IMR-90 (cell line): ENCODE measurements around the gene AMPD3. TPM values are rescaled to one million over a fixed set of nuclear protein-coding genes. Genes with fewer than 3 reads are reported as not detected.

Experiments used
- ATAC-seq: fragments of 200-7000 bp; cut with Tn5 transposase; 2 replicates; pipeline ENCODE4 v1.9.1; 2020; ENCODE audit warnings: low read depth, mild to moderate bottlenecking, moderate library complexity
- BruUV-seq: library from RNA; stranded (reverse); fragments of 400-500 nt; replicated peaks from 2 replicates; lab custom pipeline; 2021; lab: Mats Ljungman, UMichigan
- CTCF ChIA-PET: fragments of 300-600 bp; formaldehyde crosslinking; extraction: SDS; loops from one replicate; lab custom pipeline; 2021; ENCODE audit warnings: antibody characterized with exemption; lab: Yijun Ruan, JAX
- POLR2A ChIA-PET: fragments of 300-600 bp; sonication (Branson Sonifier 250); formaldehyde crosslinking; loops from one replicate; lab custom pipeline; 2022; ENCODE audit warnings: antibody characterized with exemption; ENCODE audit not compliant: unreplicated experiment; lab: Charles Lee
- DNase-seq: peaks from one replicate; pipeline ENCODE4 v3.0.0; 2013
- H2AFZ ChIP-seq: replicated peaks from 2 replicates; pipeline ENCODE3; 2013; ENCODE audit warnings: low read length, mild to moderate bottlenecking; ENCODE audit not compliant: poor library complexity
- H2AK5ac ChIP-seq: 2 replicates; pipeline ENCODE4 v1.6.1; 2013; ENCODE audit warnings: low read depth, low read length, inconsistent platforms
- H2AK9ac ChIP-seq: replicated peaks from 2 replicates; pipeline ENCODE3; 2013; ENCODE audit warnings: mild to moderate bottlenecking, low read depth, low read length, moderate library complexity; ENCODE audit not compliant: poor library complexity
- H2BK120ac ChIP-seq: 2 replicates; pipeline ENCODE4 v1.6.1; 2013; ENCODE audit warnings: low read depth, low read length, inconsistent platforms
- H2BK15ac ChIP-seq: 3 replicates; pipeline ENCODE4 v1.6.1; 2013; ENCODE audit warnings: low read depth, low read length, inconsistent platforms
- H2BK20ac ChIP-seq: 2 replicates; pipeline ENCODE4 v1.6.1; 2013; ENCODE audit warnings: low read depth, mild to moderate bottlenecking, inconsistent platforms, low read length, moderate library complexity
- H2BK5ac ChIP-seq: 2 replicates; pipeline ENCODE4 v1.6.1; 2013; ENCODE audit warnings: mild to moderate bottlenecking, low read depth, low read length, inconsistent platforms; ENCODE audit not compliant: poor library complexity, severe bottlenecking
- H3K14ac ChIP-seq: replicated peaks from 2 replicates; pipeline ENCODE4 v1.6.1; 2013; ENCODE audit warnings: low read depth, low read length, inconsistent platforms
- H3K18ac ChIP-seq: 2 replicates; pipeline ENCODE4 v1.6.1; 2013; ENCODE audit warnings: low read depth, low read length, control low read depth
- H3K23ac ChIP-seq: 2 replicates; pipeline ENCODE4 v1.6.1; 2013; ENCODE audit warnings: low read depth, low read length, inconsistent platforms
- H3K27ac ChIP-seq: 2 replicates; pipeline ENCODE4 v1.5.1; 2013; ENCODE audit warnings: mild to moderate bottlenecking, control low read depth, low read length; ENCODE audit not compliant: insufficient read depth
- H3K27me3 ChIP-seq: 2 replicates; pipeline ENCODE4 v1.6.1; 2013; ENCODE audit warnings: low read length; ENCODE audit not compliant: control insufficient read depth, insufficient read depth
- H3K36me3 ChIP-seq: 2 replicates; pipeline ENCODE4 v1.6.1; 2013; ENCODE audit warnings: low read length, mixed read lengths; ENCODE audit not compliant: control insufficient read depth, insufficient read depth
- H3K4ac ChIP-seq: 2 replicates; pipeline ENCODE4 v1.6.1; 2013; ENCODE audit warnings: low read depth, low read length, inconsistent platforms
- H3K4me1 ChIP-seq: 2 replicates; pipeline ENCODE4 v1.6.1; 2013; ENCODE audit warnings: low read length, mixed read lengths; ENCODE audit not compliant: control insufficient read depth, insufficient read depth
- H3K4me2 ChIP-seq: 2 replicates; pipeline ENCODE4 v1.6.1; 2013; ENCODE audit warnings: low read depth, mild to moderate bottlenecking, control low read depth, low read length, moderate library complexity
- H3K4me3 ChIP-seq: 2 replicates; pipeline ENCODE4 v1.5.1; 2013; ENCODE audit warnings: low read depth, mild to moderate bottlenecking, control low read depth, low read length, moderate library complexity; ENCODE audit not compliant: insufficient read depth
- H3K56ac ChIP-seq: 2 replicates; pipeline ENCODE4 v1.6.1; 2013; ENCODE audit warnings: low read length, inconsistent platforms; ENCODE audit not compliant: insufficient read depth; ENCODE audit errors: extremely low read depth
- H3K79me1 ChIP-seq, 2 experiments: 2 replicates each; pipeline ENCODE4 v1.6.1; 2013; ENCODE audit warnings: low read length in 2 of 2, inconsistent platforms in 1 of 2, low read depth in 1 of 2
- H3K9ac ChIP-seq: 2 replicates; pipeline ENCODE4 v1.6.1; 2013; ENCODE audit warnings: low read depth, low read length, control low read depth
- H3K9me1 ChIP-seq: 2 replicates; pipeline ENCODE4 v1.6.1; 2013; ENCODE audit warnings: low read length, inconsistent platforms; ENCODE audit not compliant: insufficient read depth
- H3K9me3 ChIP-seq: 2 replicates; pipeline ENCODE4 v1.6.1; 2013; ENCODE audit warnings: low read length; ENCODE audit not compliant: control insufficient read depth, insufficient read depth
- H4K20me1 ChIP-seq: 2 replicates; pipeline ENCODE4 v1.6.1; 2013; ENCODE audit warnings: low read length, inconsistent platforms; ENCODE audit not compliant: insufficient read depth
- H4K5ac ChIP-seq: 2 replicates; pipeline ENCODE4 v1.6.1; 2013; ENCODE audit warnings: mild to moderate bottlenecking, low read depth, low read length, control low read depth
- H4K8ac ChIP-seq, 2 experiments: 2 replicates each; pipeline ENCODE4 v1.6.1; 2013; ENCODE audit warnings: low read depth in 2 of 2, low read length in 2 of 2, control low read depth in 1 of 2, inconsistent platforms in 1 of 2
- H4K91ac ChIP-seq: 2 replicates; pipeline ENCODE4 v1.6.1; 2013; ENCODE audit warnings: low read depth, low read length, inconsistent platforms; ENCODE audit not compliant: insufficient read depth
- RFX5 ChIP-seq: IDR thresholded peaks from 2 replicates; pipeline ENCODE4 v1.8.0; 2012; ENCODE audit warnings: low read depth, mild to moderate bottlenecking, low read length, moderate library complexity
- WGBS, 2 experiments: methylation state at CpG; one replicate each; pipeline versions ENCODE4 v1.1.5 to v1.1.7; 2013; ENCODE audit warnings: missing lambda C conversion rate in 2 of 2; ENCODE audit not compliant: insufficient read length in 1 of 2; ENCODE audit errors: extremely low coverage in 2 of 2; 5-methylcytosine and 5-hydroxymethylcytosine counted together
- dilution Hi-C: fragments of 300-500 bp; cut with HindIII; formaldehyde crosslinking; loops from one replicate; pipeline ENCODE4 v1.14.3; 2018; ENCODE audit warnings: low sequenced_read_pairs; ENCODE audit not compliant: unreplicated experiment
- in situ Hi-C: fragments of 300-500 bp; cut with MboI; formaldehyde crosslinking; loops from 3 replicates; pipeline ENCODE4 v1.14.3; 2019; ENCODE audit warnings: low sequenced_read_pairs, inconsistent platforms, mixed read lengths
- intact Hi-C: fragments of 100-400 bp; cut with micrococcal nuclease; formaldehyde crosslinking; loops from 2 replicates; pipeline ENCODE4 v1.10.0; 2022
- polyA plus RNA-seq, 3 experiments: library from polyadenylated mRNA; depleted of rRNA; stranded (reverse); fragments of >200 nt; gene quantifications; 2 replicates each; pipeline ENCODE4 v1.2.3, GENCODE V29; 2012; ENCODE audit warnings: low replicate concordance in 1 of 3
- total RNA-seq: library from RNA; depleted of rRNA; stranded (reverse); fragments of >200 nt; gene quantifications from 2 replicates; pipeline ENCODE4 v1.2.3, GENCODE V29; 2012

Gene AMPD3
- total and polyA plus RNA-seq, 2 of the 4 experiments (the other 2 are of a cell fraction): 8.6 to 12.1 TPM

DNA sequence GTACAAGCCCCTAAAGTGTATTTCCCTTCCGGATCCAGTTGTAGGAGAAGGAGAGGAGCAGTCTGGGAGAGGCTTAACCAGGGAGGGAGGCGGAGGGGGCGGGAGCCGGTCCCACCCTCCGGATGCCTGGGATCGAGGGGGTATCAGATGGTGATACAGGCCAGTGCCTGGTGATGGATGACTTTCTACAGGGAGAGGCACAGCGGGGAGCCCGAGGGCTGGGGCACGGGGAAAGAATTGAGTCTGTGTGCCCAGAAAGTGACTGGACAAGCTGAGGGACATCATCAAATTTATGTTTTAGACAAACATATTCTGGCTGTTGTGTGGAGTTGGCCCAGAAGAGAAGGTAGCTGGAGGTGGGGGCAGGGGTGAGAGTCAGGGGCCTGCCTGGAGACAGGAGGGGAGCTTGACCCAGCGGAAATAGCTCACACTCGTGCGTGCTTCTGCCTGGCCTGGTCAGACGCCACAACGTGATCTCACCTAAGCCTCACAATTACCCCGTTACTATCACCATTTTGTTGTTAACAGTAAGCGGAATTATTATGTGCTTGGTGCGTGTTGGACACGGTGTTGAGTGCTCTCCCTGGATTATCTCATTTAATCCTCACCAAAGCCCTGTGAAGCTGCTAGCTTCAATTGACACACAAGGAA lies 42.4 kb downstream of the AMPD3 start:
- peak overlapping the region; percentile 30 for H2AK9ac ChIP-seq
- no peak overlapping the region for H2BK20ac ChIP-seq
- WGBS, 2 experiments: 56% methylated on average over 5 of the region's 18 CpGs; no CpG with 5 or more reads in 1 of the 2 experiments
- H2AFZ ChIP-seq: no peak overlapping the region
- no peak overlapping the region for H3K23ac ChIP-seq
- no peak overlapping the region for H2BK5ac ChIP-seq
- no peak overlapping the region for H3K4me2 ChIP-seq
- ChIA-PET CTCF (no interaction called here), POLR2A (no interaction called here)
- no peak overlapping the region for H3K27ac ChIP-seq
- intact Hi-C loops: no loop called here
- H3K56ac ChIP-seq: no peak overlapping the region
- H3K4me3 ChIP-seq: no peak overlapping the region
- H4K20me1 ChIP-seq: no peaks in the 10 kb centered on the region
- H3K36me3 ChIP-seq: peaks cover 75% of the 10 kb centered on the region
- H3K9me3 ChIP-seq: no peaks in the 10 kb centered on the region
- no peak overlapping the region for H2AK5ac ChIP-seq
- H2BK120ac ChIP-seq: no peak overlapping the region
- H3K18ac ChIP-seq: no peak overlapping the region
- H3K27me3 ChIP-seq: no peaks in the 10 kb centered on the region
- peaks cover 10 to 26% of the 10 kb centered on the region in 2 experiments for H3K79me1 ChIP-seq
- H3K14ac ChIP-seq: no peak overlapping the region
- no peak overlapping the region for H4K8ac ChIP-seq
- no peak overlapping the region for H4K91ac ChIP-seq
- no peak for ATAC-seq
- no peak overlapping the region for H3K9ac ChIP-seq
- H3K4me1 ChIP-seq: no peaks in the 10 kb centered on the region; the same call in 1 of the 2 replicates
- no peak overlapping the region for H3K4ac ChIP-seq
- no peak for TF ChIP-seq RFX5
- dilution Hi-C loops: no loop called here
- no peak overlapping the region for H2BK15ac ChIP-seq
- H4K5ac ChIP-seq: no peak overlapping the region
- BruUV-seq: no TSS peak
- in situ Hi-C loops: no loop called here
- no peak for DNase-seq
- peaks cover 33% of the 10 kb centered on the region for H3K9me1 ChIP-seq
